IPS DF 6.9 (cell line): ENCODE results near the gene NHEJ1.
"Not testable (repeated sequence)": the region's sequence is repeated elsewhere in the genome, so short reads cannot be mapped to it uniquely, and the experiment has no call there.

ENCODE experiments used
- DNase-seq: peaks from one replicate; pipeline ENCODE4 v3.0.0-alpha.2; 2013; ENCODE audit warnings: low read depth, low spot score
- H3K27ac ChIP-seq: one replicate; pipeline ENCODE4 v1.5.1; 2013; ENCODE audit warnings: low read length, control low read depth
- H3K27me3 ChIP-seq: 2 replicates; pipeline ENCODE4 v1.6.1; 2013; ENCODE audit warnings: mild to moderate bottlenecking, low read length; ENCODE audit not compliant: control insufficient read depth, insufficient read depth
- H3K36me3 ChIP-seq: 2 replicates; pipeline ENCODE4 v1.6.1; 2013; ENCODE audit warnings: low read length; ENCODE audit not compliant: control insufficient read depth, insufficient read depth
- H3K4me1 ChIP-seq: 2 replicates; pipeline ENCODE4 v1.6.1; 2013; ENCODE audit warnings: low read length; ENCODE audit not compliant: control insufficient read depth, insufficient read depth
- H3K4me3 ChIP-seq: 2 replicates; pipeline ENCODE4 v1.5.1; 2013; ENCODE audit warnings: mild to moderate bottlenecking, low read length
- H3K9me3 ChIP-seq: 2 replicates; pipeline ENCODE4 v1.6.1; 2013; ENCODE audit warnings: low read length, inconsistent platforms; ENCODE audit not compliant: control insufficient read depth, insufficient read depth
- WGBS: extraction: QIAGEN DNeasy Blood & Tissue Kit; methylation state at CpG from one replicate; pipeline ENCODE4 v1.1.7; 2013; ENCODE audit warnings: mixed read lengths, missing lambda C conversion rate; ENCODE audit not compliant: insufficient read length, insufficient coverage; 5-methylcytosine and 5-hydroxymethylcytosine counted together

The NHEJ1 gene

DNA sequence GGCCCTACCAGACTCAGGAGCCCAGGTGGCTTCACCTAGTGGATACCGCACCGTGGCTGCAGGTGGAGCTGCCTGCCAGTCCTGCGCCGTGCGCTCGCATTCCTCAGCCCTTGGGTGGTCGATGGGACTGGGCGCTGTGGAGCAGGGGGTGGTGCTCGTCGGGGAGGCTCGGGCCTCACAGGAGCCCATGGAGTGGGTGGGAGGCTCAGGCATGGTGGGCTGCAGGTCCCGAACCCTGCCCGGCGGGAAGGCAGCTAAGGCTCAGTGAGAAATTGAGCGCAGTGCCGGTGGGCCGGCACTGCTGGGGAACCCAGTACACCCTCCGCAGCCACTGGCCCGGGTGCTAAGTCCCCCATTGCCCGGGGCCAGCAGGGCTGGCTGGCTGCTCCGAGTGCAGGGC lies 40.7 kb upstream of the NHEJ1 start:
- not testable (repeated sequence) for H3K4me1 ChIP-seq, H3K9me3 ChIP-seq, DNase-seq, H3K27ac ChIP-seq, H3K27me3 ChIP-seq, H3K36me3 ChIP-seq, H3K4me3 ChIP-seq
- no CpG with 5 or more reads among the region's 21 CpGs for WGBS

DNA sequence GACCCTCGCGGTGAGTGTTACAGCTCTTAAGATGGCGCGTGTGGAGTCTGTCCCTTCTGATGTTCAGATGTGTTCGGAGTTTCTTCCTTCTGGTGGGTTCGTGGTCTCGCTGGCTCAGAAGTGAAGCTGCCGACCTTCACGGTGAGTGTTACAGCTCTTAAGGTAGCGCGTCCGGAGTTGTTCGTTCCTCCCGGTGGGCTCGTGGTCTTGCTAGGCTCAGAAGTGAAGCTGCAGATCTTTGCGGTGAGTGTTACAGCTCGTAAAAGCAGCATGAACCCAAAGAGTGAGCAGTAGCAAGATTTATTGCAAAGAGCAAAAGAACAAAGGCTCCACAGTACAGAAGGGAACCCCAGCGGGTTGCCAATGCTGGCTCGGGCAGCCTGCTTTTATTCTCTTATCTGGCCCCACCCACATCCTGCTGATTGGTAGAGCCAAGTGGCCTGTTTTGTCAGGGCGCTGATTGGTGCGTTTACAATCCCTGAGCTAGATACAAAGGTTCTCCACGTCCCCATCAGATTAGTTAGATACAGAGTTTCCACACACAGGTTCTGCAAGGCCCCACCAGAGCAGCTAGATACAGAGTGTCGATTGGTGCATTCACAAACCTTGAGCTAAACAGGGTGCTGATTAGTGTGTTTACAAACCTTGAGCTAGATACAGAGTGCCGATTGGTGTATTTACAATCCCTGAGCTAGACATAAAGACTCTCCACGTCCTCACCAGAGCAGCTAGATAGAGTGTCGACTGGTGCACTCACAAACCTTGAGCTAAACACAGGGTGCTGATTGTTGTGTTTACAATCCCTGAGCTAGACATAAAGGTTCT lies 40.1 kb upstream of the NHEJ1 start:
- DNase-seq = not testable (repeated sequence)

GRCh38 chr2:219199470-219200211 lies 39.0 kb upstream of the NHEJ1 start:
- WGBS = no CpG with 5 or more reads among the region's 12 CpGs
- no peak for DNase-seq

More for the DNA sequence above, 40.1 kb upstream of the NHEJ1 start:
- WGBS = no CpG with 5 or more reads among the region's 26 CpGs
- H3K9me3 ChIP-seq, H3K27ac ChIP-seq, H3K27me3 ChIP-seq, H3K36me3 ChIP-seq, H3K4me1 ChIP-seq, H3K4me3 ChIP-seq: not testable (repeated sequence)

DNA sequence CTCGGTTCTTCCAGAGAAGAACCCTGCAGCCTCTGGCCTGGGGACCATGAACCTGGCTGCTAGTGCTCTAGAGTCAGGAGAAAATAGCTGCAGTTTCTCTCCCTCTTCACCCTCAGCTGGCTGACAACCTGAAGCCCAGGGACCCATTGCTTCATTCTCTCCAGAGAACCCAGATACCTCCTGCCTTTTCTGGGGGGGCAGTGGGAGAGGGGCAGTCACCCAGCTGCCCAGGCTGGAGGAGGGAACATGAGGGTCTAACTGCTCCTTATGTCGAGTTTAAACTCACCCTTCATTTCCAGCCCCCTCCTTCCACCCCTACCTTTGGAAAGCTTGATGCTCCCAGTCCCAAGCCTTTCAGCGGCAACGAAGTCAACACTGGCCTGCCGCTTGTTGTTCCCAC lies 38.4 kb upstream of the NHEJ1 start:
- Histone ChIP-seq H3K9me3 (no peaks in the 10 kb centered on the region), H3K36me3 (no peaks in the 10 kb centered on the region), H3K27me3 (no peaks in the 10 kb centered on the region), H3K4me1 (no peaks in the 10 kb centered on the region), H3K4me3 (no peak overlapping the region), H3K27ac (no peak overlapping the region)
- DNase-seq = no peak
- no CpG with 5 or more reads among the region's 5 CpGs for WGBS

More at GRCh38 chr2:219199470-219200211, 39.0 kb upstream of the NHEJ1 start:
- Histone ChIP-seq H3K4me3 (no peak overlapping the region), H3K27me3 (no peaks in the 10 kb centered on the region), H3K36me3 (no peaks in the 10 kb centered on the region), H3K4me1 (no peaks in the 10 kb centered on the region), H3K9me3 (no peaks in the 10 kb centered on the region), H3K27ac (no peak overlapping the region)

DNA sequence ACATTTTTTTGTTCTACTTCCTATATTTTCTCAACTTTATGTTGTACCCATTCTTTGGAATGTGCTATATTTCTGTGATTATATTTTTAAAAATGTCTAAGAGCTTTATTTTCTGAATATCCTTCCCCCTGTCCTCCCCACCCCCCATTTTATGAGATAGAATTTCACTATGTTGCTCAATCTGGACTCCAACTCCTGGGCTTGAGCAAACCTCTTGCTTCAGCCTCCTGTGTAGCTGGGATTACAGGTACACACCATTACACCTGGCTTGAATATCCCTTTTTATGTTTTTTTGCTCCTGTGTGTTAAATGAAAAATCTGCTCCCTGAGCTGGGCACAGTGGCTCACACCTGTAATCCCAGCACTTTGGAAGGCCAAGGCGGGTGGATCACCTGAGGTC lies 36.8 kb upstream of the NHEJ1 start:
- no peak overlapping the region for H3K4me3 ChIP-seq
- no peak overlapping the region for H3K27ac ChIP-seq
- no CpG with 5 or more reads among the region's 1 CpG for WGBS
- no peaks in the 10 kb centered on the region for H3K36me3 ChIP-seq
- H3K4me1 ChIP-seq = no peaks in the 10 kb centered on the region
- no peaks in the 10 kb centered on the region for H3K27me3 ChIP-seq
- H3K9me3 ChIP-seq = no peaks in the 10 kb centered on the region
- DNase-seq = no peak

- WGBS = no CpG with 5 or more reads among the region's 7 CpGs
- no peaks in the 10 kb centered on the region for H3K4me1 ChIP-seq
- no peak for DNase-seq
- H3K27me3 ChIP-seq = no peaks in the 10 kb centered on the region
- no peaks in the 10 kb centered on the region for H3K9me3 ChIP-seq
- peaks cover 14% of the 10 kb centered on the region for H3K36me3 ChIP-seq
- no peak overlapping the region for H3K27ac ChIP-seq
- H3K4me3 ChIP-seq = no peak overlapping the region
Measured at GRCh38 chr2:219186754-219187456, 26.3 kb upstream of the NHEJ1 start.

GRCh38 chr2:219184121-219184520 lies 23.5 kb upstream of the NHEJ1 start:
- Histone ChIP-seq H3K36me3 (peaks cover 32% of the 10 kb centered on the region), H3K27ac (no peak overlapping the region), H3K27me3 (no peaks in the 10 kb centered on the region), H3K9me3 (no peaks in the 10 kb centered on the region), H3K4me1 (no peaks in the 10 kb centered on the region), H3K4me3 (no peak overlapping the region)
- no peak for DNase-seq
- WGBS = no CpG with 5 or more reads among the region's 2 CpGs

GRCh38 chr2:219183151-219183772 lies 22.6 kb upstream of the NHEJ1 start:
- H3K9me3 ChIP-seq = no peaks in the 10 kb centered on the region
- no peaks in the 10 kb centered on the region for H3K27me3 ChIP-seq
- H3K36me3 ChIP-seq = peaks cover 32% of the 10 kb centered on the region
- DNase-seq = no peak
- no peak overlapping the region for H3K4me3 ChIP-seq
- no peak overlapping the region for H3K27ac ChIP-seq
- 0 out of 2 replicates have a peak, but pooled peaks cover 1% of the 10 kb centered on the region for H3K4me1 ChIP-seq
- no CpG with 5 or more reads among the region's 6 CpGs for WGBS

DNA sequence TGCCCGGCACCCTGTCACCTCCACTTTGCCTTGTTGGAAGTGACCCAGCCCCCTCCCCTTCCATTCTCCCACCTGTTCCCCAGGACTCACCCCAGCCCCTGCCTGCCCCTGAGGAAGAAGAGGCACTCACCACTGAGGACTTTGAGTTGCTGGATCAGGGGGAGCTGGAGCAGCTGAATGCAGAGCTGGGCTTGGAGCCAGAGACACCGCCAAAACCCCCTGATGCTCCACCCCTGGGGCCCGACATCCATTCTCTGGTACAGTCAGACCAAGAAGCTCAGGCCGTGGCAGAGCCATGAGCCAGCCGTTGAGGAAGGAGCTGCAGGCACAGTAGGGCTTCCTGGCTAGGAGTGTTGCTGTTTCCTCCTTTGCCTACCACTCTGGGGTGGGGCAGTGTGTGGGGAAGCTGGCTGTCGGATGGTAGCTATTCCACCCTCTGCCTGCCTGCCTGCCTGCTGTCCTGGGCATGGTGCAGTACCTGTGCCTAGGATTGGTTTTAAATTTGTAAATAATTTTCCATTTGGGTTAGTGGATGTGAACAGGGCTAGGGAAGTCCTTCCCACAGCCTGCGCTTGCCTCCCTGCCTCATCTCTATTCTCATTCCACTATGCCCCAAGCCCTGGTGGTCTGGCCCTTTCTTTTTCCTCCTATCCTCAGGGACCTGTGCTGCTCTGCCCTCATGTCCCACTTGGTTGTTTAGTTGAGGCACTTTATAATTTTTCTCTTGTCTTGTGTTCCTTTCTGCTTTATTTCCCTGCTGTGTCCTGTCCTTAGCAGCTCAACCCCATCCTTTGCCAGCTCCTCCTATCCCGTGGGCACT lies 21.9 kb upstream of the NHEJ1 start:
- Histone ChIP-seq H3K27ac (no peak overlapping the region), H3K9me3 (no peaks in the 10 kb centered on the region), H3K27me3 (no peaks in the 10 kb centered on the region), H3K4me1 (0 out of 2 replicates have a peak, but pooled peaks cover 1% of the 10 kb centered on the region), H3K36me3 (peaks cover 32% of the 10 kb centered on the region), H3K4me3 (no peak overlapping the region)
- no peak for DNase-seq
- no CpG with 5 or more reads among the region's 8 CpGs for WGBS
